Keratinocyte (primary cell): Measurements from ENCODE around the gene ZFYVE9. TPM values are rescaled to one million over a fixed set of nuclear protein-coding genes. Genes with fewer than 3 reads are reported as not detected.
A peak's percentile ranks its signal among the peaks of the same experiment; 100 is the strongest.

Experiments
- DNase-seq: peaks from one replicate; pipeline ENCODE4 v3.0.0-alpha.2; 2011; ENCODE audit warnings: low read depth, missing footprints, low spot score
- FAIRE-seq: peaks from 2 replicates; lab custom pipeline; 2011; peaks lifted over from hg19 to GRCh38; lab: Jason Lieb, UNC
- H2AFZ ChIP-seq: 2 replicates; pipeline ENCODE4 v1.6.0; 2012; ENCODE audit warnings: low read length, control low read depth, inconsistent platforms; ENCODE audit not compliant: control insufficient read depth
- H3K27ac ChIP-seq: 2 replicates; pipeline ENCODE4 v1.5.1; 2011; ENCODE audit warnings: low read length; ENCODE audit not compliant: control insufficient read depth, insufficient read depth
- H3K27me3 ChIP-seq: 3 replicates; pipeline ENCODE4 v1.6.0; 2011; ENCODE audit warnings: low read length; ENCODE audit not compliant: control insufficient read depth, insufficient read depth; ENCODE audit errors: extremely low read depth
- H3K36me3 ChIP-seq, 2 experiments: 2 replicates in 1 of 2; 3 replicates in 1 of 2; pipeline ENCODE4 v1.5.1; 2011; ENCODE audit warnings: low read length in 2 of 2, mild to moderate bottlenecking in 1 of 2; ENCODE audit not compliant: control insufficient read depth in 2 of 2, insufficient read depth in 2 of 2; ENCODE audit errors: extremely low read depth in 1 of 2
- H3K4me1 ChIP-seq: 3 replicates; pipeline ENCODE4 v1.5.1; 2011; ENCODE audit warnings: low read length; ENCODE audit not compliant: control insufficient read depth, insufficient read depth; ENCODE audit errors: extremely low read depth
- H3K4me2 ChIP-seq: 3 replicates; pipeline ENCODE4 v1.6.0; 2011; ENCODE audit warnings: low read depth, low read length; ENCODE audit not compliant: control insufficient read depth, insufficient read depth; ENCODE audit errors: extremely low read depth
- H3K4me3 ChIP-seq, 3 experiments: fragments of 200-600 bp in 1 of 3; sonication (generic) in 1 of 3; 2 replicates in 2 of 3; 3 replicates in 1 of 3; pipeline ENCODE4 v1.5.1; 2011 to 2016; ENCODE audit warnings: low read length in 3 of 3, mild to moderate bottlenecking in 3 of 3, control low read depth in 2 of 3, inconsistent platforms in 1 of 3, low read depth in 1 of 3, mixed read lengths in 1 of 3, mixed run types in 1 of 3, moderate library complexity in 1 of 3; ENCODE audit not compliant: control insufficient read depth in 2 of 3, insufficient read depth in 2 of 3; ENCODE audit errors: extremely low read depth in 1 of 3
- H3K79me2 ChIP-seq: 2 replicates; pipeline ENCODE4 v1.6.0; 2012; ENCODE audit warnings: low read length; ENCODE audit not compliant: control insufficient read depth, insufficient read depth
- H3K9ac ChIP-seq: 3 replicates; pipeline ENCODE4 v1.6.0; 2011; ENCODE audit warnings: low read length; ENCODE audit not compliant: control insufficient read depth, insufficient read depth; ENCODE audit errors: extremely low read depth
- H3K9me1 ChIP-seq: 3 replicates; pipeline ENCODE4 v1.6.0; 2011; ENCODE audit warnings: low read length; ENCODE audit not compliant: control insufficient read depth, insufficient read depth; ENCODE audit errors: extremely low read depth
- H3K9me3 ChIP-seq: 2 replicates; pipeline ENCODE4 v1.5.1; 2012; ENCODE audit warnings: low read depth, low read length; ENCODE audit not compliant: control insufficient read depth
- H4K20me1 ChIP-seq: 3 replicates; pipeline ENCODE4 v1.6.0; 2011; ENCODE audit warnings: low read length; ENCODE audit not compliant: control insufficient read depth, insufficient read depth; ENCODE audit errors: extremely low read depth
- CTCF ChIP-seq, 3 experiments: IDR thresholded peaks in 1 of 3; conservative IDR thresholded peaks in 1 of 3; optimal IDR thresholded peaks in 1 of 3; 2 replicates in 2 of 3; 3 replicates in 1 of 3; pipeline versions ENCODE3 to v1.5.1; 2011; ENCODE audit warnings: low read length in 3 of 3, mild to moderate bottlenecking in 3 of 3, moderate library complexity in 2 of 3, control low read depth in 1 of 3, inconsistent platforms in 1 of 3; ENCODE audit not compliant: insufficient read depth in 2 of 3; ENCODE audit errors: extremely low read depth in 1 of 3
- EZH2 ChIP-seq: IDR thresholded peaks from one replicate; pipeline ENCODE4 v1.6.1; 2012; ENCODE audit warnings: inconsistent platforms, mild to moderate bottlenecking, low read length, moderate library complexity
- dilution Hi-C: fragments of 300-500 bp; cut with MboI; formaldehyde crosslinking; loops from one replicate; pipeline ENCODE4 v1.7.0; 2020; ENCODE audit warnings: low sequenced_read_pairs; ENCODE audit not compliant: extremely low pct_ligation_motif_present
- polyA plus RNA-seq, 5 experiments: library from polyadenylated mRNA; depleted of rRNA in 3 of 5; stranded (reverse) in 3 of 5; stranded (forward) in 1 of 5; unstranded in 1 of 5; fragments of >200 nt; gene quantifications; 1 replicate in 1 of 5; 2 replicates in 3 of 5; 3 replicates in 1 of 5; pipeline versions ENCODE4 v1.2.1 to v1.2.3, GENCODE V29; 2011 to 2012; ENCODE audit warnings: missing spikeins in 2 of 5, low read depth in 1 of 5, low replicate concordance in 1 of 5

ZFYVE9 gene
- polyA plus RNA-seq, 1 donor (not counting 4 experiments of a cell fraction or from before 2014, with no cell fraction given): 27.7 TPM

- Histone ChIP-seq H2AFZ (no peak overlapping the region), H3K79me2 (peaks cover 2% of the 10 kb centered on the region), H3K4me3 (no peak overlapping the region), H3K9me3 (no peaks in the 10 kb centered on the region), H3K27me3 (no peaks in the 10 kb centered on the region), H3K36me3 (peaks cover 0 to 7% of the 10 kb centered on the region in 2 experiments), H3K4me2 (peak overlapping the region; percentile 22), H3K9me1 (no peaks in the 10 kb centered on the region), H3K4me1 (peaks cover 43% of the 10 kb centered on the region), H4K20me1 (no peaks in the 10 kb centered on the region), H3K27ac (no peak overlapping the region), H3K9ac (no peak overlapping the region)
- FAIRE-seq: no peak
- DNase-seq: no peak
- no peak for TF ChIP-seq CTCF (optimal IDR thresholded peaks at IDR 0.05 in 1 of 3, IDR thresholded peaks at IDR 0.05 in 1 of 3, conservative IDR thresholded peaks at IDR 0.05 in 1 of 3; ENCODE audit: extremely low read depth in 1 of 3, insufficient read depth in 2 of 3, low read length in 3 of 3)
- TF ChIP-seq EZH2: no peak
- dilution Hi-C loops: no loop called here
These were observed 98.8 kb downstream of the ZFYVE9 start for GRCh38 chr1:52240592-52241210.

GRCh38 chr1:52243221-52243987 lies 101.5 kb downstream of the ZFYVE9 start:
- no peaks in the 10 kb centered on the region for H3K9me3 ChIP-seq
- no peak overlapping the region for H3K27ac ChIP-seq
- H3K4me2 ChIP-seq: no peak overlapping the region
- peaks cover 0 to 4% of the 10 kb centered on the region in 2 experiments for H3K36me3 ChIP-seq
- no peaks in the 10 kb centered on the region for H4K20me1 ChIP-seq
- H3K9ac ChIP-seq: no peak overlapping the region
- DNase-seq (no peak), FAIRE-seq (peak; percentile 81)
- H3K4me3 ChIP-seq: no peak overlapping the region
- H2AFZ ChIP-seq: no peak overlapping the region
- peaks cover 30% of the 10 kb centered on the region for H3K4me1 ChIP-seq
- dilution Hi-C loops: no loop called here
- no peaks in the 10 kb centered on the region for H3K9me1 ChIP-seq
- H3K79me2 ChIP-seq: peaks cover 7% of the 10 kb centered on the region
- H3K27me3 ChIP-seq: no peaks in the 10 kb centered on the region
- no peak for TF ChIP-seq CTCF (optimal IDR thresholded peaks at IDR 0.05 in 1 of 3, IDR thresholded peaks at IDR 0.05 in 1 of 3, conservative IDR thresholded peaks at IDR 0.05 in 1 of 3; ENCODE audit: extremely low read depth in 1 of 3, insufficient read depth in 2 of 3, low read length in 3 of 3)
- TF ChIP-seq EZH2: no peak
